ENCODE measurements around the gene PPT1.
A peak's percentile ranks its signal among the peaks of the same experiment; 100 is the strongest.
"Not testable (repeated sequence)": the region's sequence is repeated elsewhere in the genome, so short reads cannot be mapped to it uniquely, and the experiment has no call there.

Gene PPT1

GRCh38 chr1:40053138-40053887 lies 43.7 kb downstream of the PPT1 start:
- DNase-seq, result no peak

- peak; percentile 51 to 63 for DNase-seq
Observed at GRCh38 chr1:40050863-40051262, 46.2 kb downstream of the PPT1 start.

- peak in 1 of 2 donors; percentile 49 for DNase-seq
Observed at GRCh38 chr1:40049725-40050124, 47.3 kb downstream of the PPT1 start.

GRCh38 chr1:40047769-40048168 lies 49.3 kb downstream of the PPT1 start:
- no peak for DNase-seq

- DNase-seq, result no peak
Observed at GRCh38 chr1:40047276-40047675, 49.8 kb downstream of the PPT1 start.

GRCh38 chr1:40045766-40046165 lies 51.3 kb downstream of the PPT1 start:
- DNase-seq, result no peak

- DNase-seq, result no peak
Observed at GRCh38 chr1:40045182-40045581, 51.9 kb downstream of the PPT1 start.

GRCh38 chr1:40044110-40044509 lies 52.9 kb downstream of the PPT1 start:
- DNase-seq, result no peak

- no peak for DNase-seq
Observed at GRCh38 chr1:40042341-40042740, 54.7 kb downstream of the PPT1 start.

- DNase-seq, result no peak
Observed at GRCh38 chr1:40041466-40041838, 55.6 kb downstream of the PPT1 start.

GRCh38 chr1:40040511-40041465 lies 56.3 kb downstream of the PPT1 start, which contains the start of gene CAP1:
CAP1 (plus strand) TSS chr1:40040729; CDS start chr1:40059347, 18,618 bp downstream.
- DNase-seq, result peak; percentile 99 to 100

- peak; percentile 82 for DNase-seq
Observed at GRCh38 chr1:40039757-40040510, 57.1 kb downstream of the PPT1 start.

GRCh38 chr1:40039245-40039756 lies 57.8 kb downstream of the PPT1 start:
- peak; percentile 54 to 55 for DNase-seq

GRCh38 chr1:40038697-40039096 lies 58.4 kb downstream of the PPT1 start:
- peak in 1 of 2 donors; percentile 45 for DNase-seq

GRCh38 chr1:40037254-40037653 lies 59.8 kb downstream of the PPT1 start:
- not testable (repeated sequence) for DNase-seq

- DNase-seq, result peak in 1 of 2 donors; percentile 42
Observed at GRCh38 chr1:40036574-40036973, 60.5 kb downstream of the PPT1 start.

GRCh38 chr1:40034869-40035268 lies 62.2 kb downstream of the PPT1 start:
- no peak for DNase-seq

GRCh38 chr1:40032240-40032891 lies 64.7 kb downstream of the PPT1 start:
- DNase-seq, result peak; percentile 48 to 76

GRCh38 chr1:40030528-40031135 lies 66.4 kb downstream of the PPT1 start:
- DNase-seq, result no peak

- no peak for DNase-seq
Observed at GRCh38 chr1:40029608-40030007, 67.4 kb downstream of the PPT1 start.

GRCh38 chr1:40027647-40028046 lies 69.4 kb downstream of the PPT1 start:
- no peak for DNase-seq

- DNase-seq, result no peak
Observed at GRCh38 chr1:40024671-40025070, 72.4 kb downstream of the PPT1 start.

Measured in inflammatory macrophage treated with lipopolysaccharide for 1 hour (primary cell).